Brain microvascular endothelial cell (primary cell): ENCODE measurements around the gene NDUFAF8.

Experiments used
- DNase-seq: peaks from one replicate; pipeline ENCODE4 v3.0.0-alpha.2; 2020
- H3K27ac ChIP-seq: fragments of 250-450 bp; sonication (Bioruptor Pico); 2 replicates; pipeline ENCODE4 v1.5.1; 2020; ENCODE audit warnings: mild to moderate bottlenecking, moderate library complexity
- H3K27me3 ChIP-seq: fragments of 250-450 bp; sonication (Bioruptor Pico); replicated peaks from 2 replicates; pipeline ENCODE4 v1.5.1; 2020; ENCODE audit warnings: mild to moderate bottlenecking
- H3K36me3 ChIP-seq: fragments of 250-450 bp; sonication (Bioruptor Pico); replicated peaks from 2 replicates; pipeline ENCODE4 v1.5.1; 2020; ENCODE audit warnings: mild to moderate bottlenecking
- H3K4me3 ChIP-seq: 2 replicates; pipeline ENCODE4 v1.5.1; 2011; ENCODE audit warnings: low read depth, mild to moderate bottlenecking, control low read depth, low read length, moderate library complexity
- in situ Hi-C: cut with HindIII; loops from 2 replicates; pipeline ENCODE4 v1.10.0; 2017; ENCODE audit warnings: low sequenced_read_pairs, low pct_ligation_motif_present
- TF ChIP-seq, protein P1 (sequence below): IDR thresholded peaks from 2 replicates; pipeline ENCODE4 v1.5.1; 2011; ENCODE audit warnings: low read depth, mild to moderate bottlenecking, moderate library complexity, low read length, control low read depth, inconsistent platforms; ENCODE audit errors: missing control alignments

Gene NDUFAF8

GRCh38 chr17:81261582-81262336 lies 22.6 kb downstream of the NDUFAF8 start:
- in situ Hi-C loops, result no loop called here
- peaks cover 59% of the 10 kb centered on the region for H3K36me3 ChIP-seq

GRCh38 chr17:81263371-81264181 lies 24.5 kb downstream of the NDUFAF8 start:
- no peak for DNase-seq
- H3K36me3 ChIP-seq, result peaks cover 62% of the 10 kb centered on the region
- no peaks in the 10 kb centered on the region for H3K27me3 ChIP-seq
- TF ChIP-seq, protein P1, sequence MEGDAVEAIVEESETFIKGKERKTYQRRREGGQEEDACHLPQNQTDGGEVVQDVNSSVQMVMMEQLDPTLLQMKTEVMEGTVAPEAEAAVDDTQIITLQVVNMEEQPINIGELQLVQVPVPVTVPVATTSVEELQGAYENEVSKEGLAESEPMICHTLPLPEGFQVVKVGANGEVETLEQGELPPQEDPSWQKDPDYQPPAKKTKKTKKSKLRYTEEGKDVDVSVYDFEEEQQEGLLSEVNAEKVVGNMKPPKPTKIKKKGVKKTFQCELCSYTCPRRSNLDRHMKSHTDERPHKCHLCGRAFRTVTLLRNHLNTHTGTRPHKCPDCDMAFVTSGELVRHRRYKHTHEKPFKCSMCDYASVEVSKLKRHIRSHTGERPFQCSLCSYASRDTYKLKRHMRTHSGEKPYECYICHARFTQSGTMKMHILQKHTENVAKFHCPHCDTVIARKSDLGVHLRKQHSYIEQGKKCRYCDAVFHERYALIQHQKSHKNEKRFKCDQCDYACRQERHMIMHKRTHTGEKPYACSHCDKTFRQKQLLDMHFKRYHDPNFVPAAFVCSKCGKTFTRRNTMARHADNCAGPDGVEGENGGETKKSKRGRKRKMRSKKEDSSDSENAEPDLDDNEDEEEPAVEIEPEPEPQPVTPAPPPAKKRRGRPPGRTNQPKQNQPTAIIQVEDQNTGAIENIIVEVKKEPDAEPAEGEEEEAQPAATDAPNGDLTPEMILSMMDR, result no peak
- no peak overlapping the region for H3K27ac ChIP-seq
- H3K4me3 ChIP-seq, result no peak overlapping the region
- in situ Hi-C loops, result no loop called here

More at GRCh38 chr17:81261582-81262336, 22.6 kb downstream of the NDUFAF8 start:
- no peak for DNase-seq
- Histone ChIP-seq H3K4me3 (no peak overlapping the region), H3K27me3 (no peaks in the 10 kb centered on the region), H3K27ac (no peak overlapping the region)
- TF ChIP-seq, protein P1, result no peak

DNA sequence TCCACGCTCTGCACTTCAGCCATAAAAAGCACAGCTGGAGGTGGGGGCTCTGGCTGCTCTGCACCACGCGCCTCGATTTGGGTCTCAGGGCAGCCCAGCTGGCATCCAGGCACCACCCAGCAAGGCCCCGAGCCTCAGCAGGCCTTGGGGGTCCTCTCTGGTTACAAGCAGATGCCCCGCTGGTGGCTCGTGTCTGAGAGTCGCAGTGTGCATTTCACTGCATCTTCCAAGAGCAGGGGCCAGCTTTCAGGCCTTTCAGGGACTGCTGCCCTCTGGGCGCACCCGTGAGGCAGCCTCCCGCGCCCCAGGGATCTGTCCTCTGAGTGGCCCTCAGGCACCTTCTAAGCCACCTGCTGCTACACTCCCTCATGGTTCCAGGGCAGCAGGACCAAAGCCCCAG lies 25.5 kb downstream of the NDUFAF8 start:
- H3K36me3 ChIP-seq, result peaks cover 59% of the 10 kb centered on the region
- in situ Hi-C loops, result no loop called here
- no peak for DNase-seq
- H3K4me3 ChIP-seq, result no peak overlapping the region
- H3K27me3 ChIP-seq, result no peaks in the 10 kb centered on the region
- TF ChIP-seq, protein P1, result no peak
- no peak overlapping the region for H3K27ac ChIP-seq

DNA sequence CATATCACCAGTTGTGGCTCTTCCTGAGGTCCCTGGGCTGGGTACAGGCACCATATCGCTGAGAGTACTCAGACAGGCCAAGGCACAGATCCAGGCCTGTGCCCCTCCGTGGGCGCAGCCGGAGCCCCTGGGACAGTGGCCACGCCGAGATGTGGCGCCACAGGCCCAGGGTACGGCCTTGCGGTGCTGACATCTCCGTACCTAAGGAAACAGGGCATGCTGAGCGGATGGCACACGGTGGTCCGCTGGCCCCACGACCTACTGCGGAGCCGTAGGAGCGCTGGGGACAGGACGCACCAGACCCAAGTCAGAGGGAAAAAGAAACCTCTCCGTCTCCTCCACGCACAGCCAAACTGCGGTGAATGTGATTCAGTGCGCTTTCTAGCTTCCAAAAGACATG lies 26.5 kb downstream of the NDUFAF8 start:
- Histone ChIP-seq H3K27me3 (no peaks in the 10 kb centered on the region), H3K36me3 (peaks cover 63% of the 10 kb centered on the region), H3K4me3 (no peak overlapping the region), H3K27ac (no peak overlapping the region)
- TF ChIP-seq, protein P1, result no peak
- in situ Hi-C loops, result no loop called here
- no peak for DNase-seq

GRCh38 chr17:81267390-81268067 lies 28.4 kb downstream of the NDUFAF8 start:
- H3K36me3 ChIP-seq, result peaks cover 45% of the 10 kb centered on the region
- H3K4me3 ChIP-seq, result no peak overlapping the region
- H3K27ac ChIP-seq, result no peak overlapping the region
- TF ChIP-seq, protein P1, result no peak
- in situ Hi-C loops, result no loop called here
- no peak for DNase-seq
- H3K27me3 ChIP-seq, result no peaks in the 10 kb centered on the region
